GM12873 (cell line): ENCODE measurements around the gene TOR2A.

ENCODE experiments used
- CTCF ChIP-seq: IDR thresholded peaks from 2 replicates; pipeline ENCODE4 v1.5.1; 2012; ENCODE audit warnings: low read depth, mild to moderate bottlenecking, moderate library complexity, low read length, control low read depth; ENCODE audit not compliant: insufficient read depth; ENCODE audit errors: missing control alignments

TOR2A gene

GRCh38 chr9:127770905-127771569, 35.9 kb upstream of the TOR2A start:
- no peak for TF ChIP-seq CTCF

- TF ChIP-seq CTCF = no peak
Measured at GRCh38 chr9:127770583-127770904, 35.5 kb upstream of the TOR2A start.

GRCh38 chr9:127769929-127770582, 35.0 kb upstream of the TOR2A start:
- TF ChIP-seq CTCF = no peak

GRCh38 chr9:127769101-127769500, 34.0 kb upstream of the TOR2A start:
- TF ChIP-seq CTCF = no peak

- TF ChIP-seq CTCF = no peak
Measured at GRCh38 chr9:127768698-127769097, 33.6 kb upstream of the TOR2A start.

GRCh38 chr9:127767909-127768331, 32.8 kb upstream of the TOR2A start:
- no peak for TF ChIP-seq CTCF

- TF ChIP-seq CTCF = no peak
Measured at GRCh38 chr9:127767410-127767809, 32.3 kb upstream of the TOR2A start.

GRCh38 chr9:127765418-127765817, 30.3 kb upstream of the TOR2A start:
- TF ChIP-seq CTCF = no peak
